GM19025 (cell line): ENCODE data around the gene PRKAG2.
"Not testable (repeated sequence)": the region's sequence is repeated elsewhere in the genome, so short reads cannot be mapped to it uniquely, and the experiment has no call there.

Experiments
- ATAC-seq: cut with Tn5 transposase; IDR thresholded peaks from one replicate; pipeline ENCODE4 v1.9.1; 2021; ENCODE audit warnings: mild to moderate bottlenecking, low read depth, moderate library complexity; ENCODE audit not compliant: unreplicated experiment

Gene PRKAG2

DNA sequence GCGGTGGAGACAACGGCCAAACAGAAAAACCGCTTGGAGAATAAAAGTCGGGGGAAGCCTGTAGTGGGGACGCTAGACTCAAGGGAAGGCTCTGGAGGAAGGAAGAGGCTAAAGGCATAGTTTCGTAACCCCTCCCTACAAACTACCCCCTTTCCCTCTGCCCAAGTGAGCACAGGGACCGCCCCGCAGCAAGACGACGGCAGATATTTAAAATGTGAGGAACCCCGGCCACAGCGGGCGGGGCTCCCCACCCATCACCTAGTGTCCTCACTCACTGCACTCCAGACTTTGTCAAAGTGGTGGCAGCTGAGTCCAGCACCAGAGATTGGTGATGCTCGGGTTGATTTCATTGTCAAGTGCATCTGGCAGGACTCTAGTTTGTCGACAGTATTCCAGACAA, 69.1 kb downstream of the PRKAG2 start:
- ATAC-seq, result no peak

DNA sequence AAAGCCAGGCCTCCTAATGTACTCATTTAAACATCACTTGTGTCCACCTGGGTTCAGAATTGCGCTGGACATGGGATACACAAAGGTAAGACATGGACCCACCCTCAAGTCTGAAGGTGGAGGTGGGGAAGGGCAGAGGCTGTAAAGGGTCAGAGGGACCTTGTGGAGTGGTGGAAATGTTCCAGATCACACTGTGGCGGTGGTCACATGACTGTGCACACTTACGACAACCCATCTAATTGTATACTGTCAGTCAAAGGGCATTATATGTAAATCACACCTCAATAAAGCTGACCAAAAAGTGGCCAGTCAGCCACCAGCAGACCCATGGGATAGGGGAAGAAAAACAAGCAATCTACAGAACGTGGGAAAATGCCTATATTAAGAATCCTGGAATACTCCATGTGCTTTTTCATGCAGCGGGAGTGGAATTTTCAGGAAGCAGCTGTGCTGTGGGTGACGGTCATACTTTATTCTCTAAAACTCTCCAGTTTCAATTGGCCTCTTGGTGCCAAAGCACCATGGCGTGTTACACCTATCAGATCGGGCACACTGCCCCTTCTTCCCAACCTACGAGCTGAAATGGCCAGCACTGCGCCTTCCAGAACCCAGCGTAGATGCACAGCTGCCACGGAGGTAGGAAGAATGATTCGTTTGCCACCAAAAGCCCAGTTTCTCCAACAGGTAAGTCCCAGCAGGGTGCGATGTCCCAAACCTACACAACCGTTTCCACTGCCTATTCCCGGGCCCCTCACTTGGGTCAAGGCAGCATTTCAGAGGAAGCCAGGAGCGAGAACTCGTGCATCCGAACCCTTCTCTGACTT, 69.8 kb downstream of the PRKAG2 start:
- no peak for ATAC-seq

DNA sequence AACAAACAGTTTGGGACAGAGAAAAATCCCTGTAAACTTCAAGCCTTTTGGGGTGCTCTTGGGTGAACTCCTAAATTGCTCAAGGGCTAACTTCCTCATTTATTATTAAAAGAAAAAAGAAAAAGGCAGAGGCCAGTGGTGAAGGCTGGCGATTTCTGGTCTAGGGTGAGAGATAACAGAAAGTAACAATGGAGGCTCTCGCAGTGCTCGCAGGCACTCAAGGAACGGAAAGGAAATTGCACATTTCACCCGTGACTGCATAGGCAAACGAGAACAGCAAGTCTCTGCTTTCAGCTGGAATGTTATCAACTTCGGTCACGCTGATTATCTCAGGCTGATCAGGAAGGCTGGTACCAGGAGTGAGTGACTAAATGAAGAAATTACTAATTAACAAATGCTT, 70.7 kb downstream of the PRKAG2 start:
- ATAC-seq, result no peak

DNA sequence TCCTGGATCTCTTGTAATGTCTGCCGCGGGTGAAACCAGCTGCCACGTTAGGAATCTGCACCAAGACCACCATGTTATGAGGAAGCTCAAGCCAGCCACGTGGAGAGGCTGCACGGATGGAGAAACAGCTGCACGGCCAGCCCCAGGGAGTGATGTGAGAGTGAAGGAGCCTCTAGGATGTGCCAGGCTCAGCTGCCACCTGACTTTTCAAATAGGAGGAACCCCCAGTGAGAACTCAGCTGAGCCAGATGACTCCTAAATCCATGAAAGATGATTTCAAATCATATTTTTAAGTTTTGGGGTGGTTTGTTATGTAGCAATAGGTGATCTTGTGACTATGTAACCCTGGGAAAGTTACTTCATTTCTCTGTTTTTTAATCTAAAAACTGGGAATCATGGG, 71.7 kb downstream of the PRKAG2 start:
- no peak for ATAC-seq

DNA sequence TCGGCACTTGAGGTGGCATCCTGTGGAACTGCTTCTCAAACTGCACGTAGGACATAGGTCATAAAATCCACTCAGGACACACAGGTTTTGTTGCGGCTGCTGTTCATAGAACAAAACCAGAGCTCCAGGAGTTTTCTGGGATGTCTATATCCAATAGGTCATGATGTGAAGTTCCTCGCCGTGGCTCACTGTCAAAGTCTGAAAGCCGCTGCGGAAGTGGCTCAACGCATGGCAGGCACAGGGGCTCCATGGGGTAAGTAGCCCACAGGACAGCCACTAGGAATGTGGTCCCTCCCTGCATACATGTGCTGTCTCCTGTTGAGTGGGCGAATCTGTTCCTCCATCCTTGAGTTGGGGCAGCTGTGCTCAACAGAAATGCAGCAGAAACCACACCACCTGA, 72.2 kb downstream of the PRKAG2 start:
- ATAC-seq, result no peak

DNA sequence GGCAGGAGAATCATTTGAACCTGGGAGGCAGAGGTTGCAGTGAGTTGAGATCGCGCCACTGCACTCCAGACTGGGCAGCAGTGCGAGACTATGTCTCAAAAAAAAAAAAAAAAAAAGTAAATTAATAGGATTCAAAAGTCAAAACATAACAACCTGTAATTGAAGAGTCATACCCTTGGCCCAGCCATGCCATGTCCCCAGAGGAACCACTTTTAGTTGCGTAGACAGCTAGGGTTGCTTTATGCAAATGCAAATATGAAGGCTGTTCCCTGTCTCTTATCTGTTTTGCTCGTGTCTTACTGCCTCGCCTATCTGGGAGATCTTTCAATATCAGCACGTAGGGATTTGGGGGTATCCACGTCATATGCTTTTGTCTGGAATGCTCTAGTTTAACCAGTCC, 73.1 kb downstream of the PRKAG2 start:
- no peak for ATAC-seq

DNA sequence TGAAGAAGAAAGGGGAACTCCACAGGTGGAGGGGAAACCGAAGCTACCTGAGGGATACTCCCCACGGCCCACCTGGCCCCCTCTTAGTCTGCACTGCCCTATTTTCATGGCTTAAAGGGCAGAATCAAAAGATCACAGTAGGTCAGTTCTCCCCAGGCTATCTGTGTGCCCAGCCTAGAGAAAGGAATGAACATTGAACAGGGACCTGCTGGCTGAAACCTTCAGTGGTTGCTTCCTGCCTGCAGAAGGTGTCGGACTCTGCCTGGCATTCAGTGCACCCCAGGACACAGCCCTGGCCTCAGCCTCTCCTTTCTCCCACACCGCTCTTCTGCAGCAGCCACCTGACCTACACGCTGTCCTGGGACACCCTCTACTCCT, 74.5 kb downstream of the PRKAG2 start:
- ATAC-seq, result no peak

DNA sequence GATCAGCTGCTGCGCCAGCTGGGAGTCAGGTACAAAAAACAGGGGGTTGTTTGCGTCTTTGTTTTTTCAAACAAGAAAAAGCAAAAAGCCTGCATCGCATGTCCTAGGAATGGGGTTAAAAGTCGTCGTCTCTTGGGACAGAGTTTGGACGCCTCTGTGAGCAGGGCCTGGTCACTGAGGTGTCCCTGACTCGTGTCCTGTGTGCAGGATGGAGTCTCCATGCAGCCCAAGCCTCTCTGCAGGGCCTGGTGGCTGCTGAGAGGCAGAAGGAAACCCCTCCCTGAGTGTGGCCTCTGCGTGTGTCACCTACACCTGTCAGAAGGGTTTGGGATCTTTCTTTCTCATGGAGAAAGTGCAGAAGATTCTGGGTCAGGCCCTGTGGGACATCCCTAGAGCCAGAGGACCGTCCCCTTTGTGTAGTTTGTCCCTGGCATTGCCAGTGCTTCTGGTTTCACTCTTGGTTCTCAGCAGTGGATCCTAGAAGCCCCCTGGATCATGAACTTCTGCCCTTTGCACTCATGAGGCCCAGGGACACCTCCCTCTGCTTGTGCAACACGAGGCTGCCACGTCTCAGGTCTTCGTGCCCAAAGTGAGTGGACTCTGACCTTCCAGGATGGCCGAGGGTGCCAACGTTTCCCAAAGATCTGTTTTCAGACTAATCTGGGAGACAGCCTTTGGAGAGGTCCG, 75.0 kb downstream of the PRKAG2 start:
- ATAC-seq, result no peak

DNA sequence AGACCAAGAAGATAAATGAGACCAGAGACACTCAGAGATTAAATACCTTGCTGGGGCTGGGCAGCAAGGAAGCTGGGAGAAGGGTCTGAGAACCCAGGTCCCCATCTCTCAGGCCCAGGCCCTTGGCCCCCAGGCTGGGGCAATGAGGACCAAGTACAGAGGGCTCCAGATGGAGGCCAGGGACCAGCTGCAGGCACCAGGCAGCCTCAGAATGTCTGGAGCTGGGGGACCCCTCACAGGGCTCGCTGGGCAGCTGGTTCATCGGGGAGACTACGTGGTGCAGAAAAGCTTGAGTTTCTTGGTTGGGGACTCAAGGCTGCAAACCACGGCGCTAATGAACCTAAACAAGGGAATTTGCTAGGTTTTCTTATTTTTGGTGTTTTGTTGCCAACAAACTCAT, 75.6 kb downstream of the PRKAG2 start:
- ATAC-seq, result no peak

DNA sequence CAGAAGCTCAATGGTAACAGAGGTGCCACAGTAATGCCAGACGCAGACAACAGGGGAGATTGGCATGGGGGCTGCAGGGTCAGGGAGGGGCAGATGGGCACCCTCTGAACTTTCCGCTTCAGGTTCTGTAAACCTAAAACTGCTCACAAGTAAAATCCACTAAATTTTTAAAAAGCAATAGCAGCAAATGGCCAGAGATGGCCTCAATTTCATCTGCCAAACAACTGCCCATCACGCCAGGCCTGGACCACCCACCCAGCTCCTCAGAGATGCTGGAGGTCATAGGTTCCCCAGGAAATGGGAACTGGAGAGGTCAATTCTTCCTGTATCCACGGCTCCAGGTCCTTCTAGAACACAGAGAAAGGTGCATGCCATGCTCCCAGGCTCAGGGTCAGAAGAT, 76.1 kb downstream of the PRKAG2 start:
- no peak for ATAC-seq

DNA sequence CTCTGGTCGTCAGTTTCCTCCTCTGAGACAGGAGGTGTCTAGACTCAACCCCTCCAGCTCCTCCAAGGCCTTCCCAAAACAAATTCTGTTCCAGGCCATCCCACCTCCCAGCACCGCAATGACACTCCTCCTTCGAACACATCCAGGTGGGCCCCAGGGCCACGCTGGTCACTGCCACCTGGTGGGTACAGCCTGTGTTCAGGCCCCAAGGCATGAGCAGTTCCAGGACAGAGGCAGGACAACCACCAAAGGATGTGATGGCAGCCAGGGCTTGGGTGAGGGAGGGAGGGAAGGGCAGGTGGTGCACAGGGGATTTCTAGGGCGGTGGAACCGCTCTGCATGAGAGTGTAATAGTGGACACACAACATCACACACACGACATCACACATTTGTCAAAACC, 76.5 kb downstream of the PRKAG2 start:
- no peak for ATAC-seq

DNA sequence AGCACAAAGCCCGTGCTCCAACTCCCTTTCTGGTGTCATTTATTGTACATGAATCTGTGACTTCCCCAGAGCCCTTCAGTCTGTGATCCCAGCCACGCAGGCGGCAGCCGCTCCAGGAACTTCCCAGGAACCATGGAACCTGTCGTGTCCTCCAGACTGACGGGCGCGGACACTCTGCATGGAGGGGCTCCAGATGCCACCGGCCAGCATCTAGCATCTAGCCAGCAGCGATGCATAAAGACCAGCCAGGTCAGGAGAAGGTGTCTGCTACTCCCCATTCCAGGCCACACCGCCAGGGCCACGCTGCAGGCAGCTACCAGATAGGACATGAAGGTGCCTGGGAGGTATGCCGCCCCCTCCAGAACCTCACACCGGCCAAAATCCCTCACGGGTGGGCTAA, 77.4 kb downstream of the PRKAG2 start:
- no peak for ATAC-seq

DNA sequence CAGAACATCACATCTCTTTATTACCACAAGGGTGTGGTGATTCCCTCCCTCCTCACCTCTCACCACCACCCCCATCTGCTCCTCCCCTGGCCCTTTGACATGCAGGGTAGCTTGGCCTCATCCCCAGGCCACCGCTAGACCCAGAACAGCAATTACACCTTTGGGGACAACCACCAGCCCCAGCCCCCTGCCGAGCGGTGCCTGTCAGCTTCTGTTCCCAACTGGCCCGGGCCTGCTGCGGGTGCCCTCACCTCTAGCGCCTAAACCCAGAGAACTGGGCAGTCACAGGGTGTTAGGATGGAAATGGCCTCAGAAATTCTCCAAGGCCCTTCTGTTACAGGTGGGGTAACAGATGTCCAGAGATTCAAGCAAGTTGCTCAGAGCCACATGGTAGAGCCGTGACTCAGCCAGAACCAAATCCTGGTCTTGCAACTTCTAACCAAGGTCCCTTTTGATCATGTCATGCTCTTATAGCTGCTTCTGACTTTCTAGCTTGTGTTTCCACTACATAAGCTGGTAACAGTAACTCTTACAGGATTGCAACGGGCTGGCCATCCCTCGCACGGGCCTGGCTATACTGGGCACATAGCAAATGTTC, 78.0 kb downstream of the PRKAG2 start:
- ATAC-seq, result no peak

DNA sequence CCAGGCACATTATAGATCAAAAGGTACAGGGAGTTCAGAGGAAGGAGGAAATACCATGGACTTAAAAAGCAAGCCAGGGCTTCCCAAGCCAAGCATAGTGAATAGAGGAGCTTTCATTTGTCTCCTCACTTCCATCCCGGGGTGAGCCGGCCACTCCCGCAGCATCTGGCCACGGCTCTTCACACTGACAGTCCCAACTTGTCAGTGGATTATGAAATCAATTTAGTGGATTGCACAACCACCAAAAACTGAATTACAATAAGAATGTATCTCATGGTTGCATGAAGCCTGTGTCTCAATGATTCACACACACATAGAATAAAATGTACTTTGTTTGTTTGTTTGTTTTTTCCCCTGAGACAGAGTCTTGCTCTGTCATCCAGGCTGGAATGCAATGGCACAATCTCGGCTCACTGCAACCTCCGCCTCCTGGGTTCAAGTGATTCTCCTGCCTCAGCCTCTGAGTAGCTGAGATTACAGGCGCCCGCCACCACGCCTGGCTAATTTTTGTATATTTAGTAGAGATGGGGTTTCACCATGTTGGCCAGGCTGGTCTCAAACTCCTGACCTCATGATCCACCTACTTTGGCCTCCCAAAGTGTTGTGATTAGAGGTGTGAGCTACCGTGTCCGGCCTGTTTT, 79.1 kb downstream of the PRKAG2 start:
- ATAC-seq, result not testable (repeated sequence)

DNA sequence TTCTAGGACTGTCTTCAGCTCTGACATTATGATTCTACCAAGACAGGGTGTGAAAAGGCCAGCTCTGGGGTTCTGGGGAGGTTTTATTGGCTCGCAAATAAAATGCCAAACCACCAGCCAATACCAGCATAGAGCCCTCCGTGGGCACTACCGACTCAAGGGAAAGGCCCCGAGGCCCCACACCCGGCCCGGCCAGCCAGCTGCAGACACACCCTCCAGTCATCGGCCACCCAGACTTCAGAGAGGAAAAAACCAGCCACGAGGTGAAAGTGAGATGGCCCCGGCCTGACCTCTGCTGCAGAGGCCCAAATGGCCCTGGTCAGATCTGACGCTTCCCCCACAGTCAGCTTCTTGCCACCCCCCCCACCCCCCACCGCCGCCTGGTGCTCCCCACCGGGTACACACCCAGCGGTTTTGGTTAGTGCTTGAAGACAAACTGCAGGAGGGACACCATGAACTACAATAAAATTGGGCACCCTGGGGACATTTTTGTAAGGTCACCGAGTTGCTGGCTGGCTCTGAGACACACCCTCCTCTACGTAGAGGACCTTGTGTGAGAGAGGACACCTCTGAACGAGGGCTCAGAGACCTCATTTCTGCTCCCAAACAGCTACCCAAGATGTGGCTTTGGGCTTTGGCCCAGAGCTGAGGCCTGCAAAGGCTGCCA, 79.9 kb downstream of the PRKAG2 start:
- ATAC-seq, result no peak

DNA sequence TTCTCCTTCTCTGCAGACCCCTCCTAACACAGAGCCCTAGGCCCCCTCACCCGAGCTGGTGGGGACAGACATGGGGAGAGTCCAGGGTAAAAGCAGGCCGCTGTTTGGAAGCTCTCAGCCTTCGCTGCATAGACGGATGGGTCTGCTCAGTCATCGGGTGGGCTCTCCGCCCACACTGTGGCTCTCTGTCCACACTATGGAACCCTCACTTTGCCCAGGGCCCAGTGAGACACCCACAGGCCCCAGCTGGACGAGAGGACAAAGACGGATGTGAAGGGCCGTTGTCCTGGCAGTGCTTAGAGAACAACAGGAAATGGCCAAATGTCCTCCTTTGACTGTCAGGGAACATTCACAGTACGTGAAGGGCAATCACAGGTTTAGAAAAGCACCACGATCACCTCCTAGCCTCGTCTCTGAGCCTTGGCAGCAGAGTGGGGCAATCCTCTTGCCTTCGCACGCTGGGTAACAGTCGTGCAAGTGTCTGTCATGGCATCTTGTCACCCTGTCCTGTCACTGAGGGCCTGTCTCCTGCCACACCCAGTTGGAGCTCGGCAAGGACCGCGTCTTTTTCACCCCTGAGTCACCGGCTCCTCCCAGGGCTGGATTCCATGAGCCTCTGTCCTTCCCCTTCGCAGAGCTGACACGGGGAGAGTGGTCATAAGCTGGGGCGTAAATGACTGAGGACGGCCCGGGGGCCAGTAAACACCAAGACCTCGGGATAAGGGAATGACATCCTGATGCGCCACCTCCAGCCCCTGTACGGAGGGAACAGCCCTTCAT, 80.6 kb downstream of the PRKAG2 start:
- no peak for ATAC-seq

DNA sequence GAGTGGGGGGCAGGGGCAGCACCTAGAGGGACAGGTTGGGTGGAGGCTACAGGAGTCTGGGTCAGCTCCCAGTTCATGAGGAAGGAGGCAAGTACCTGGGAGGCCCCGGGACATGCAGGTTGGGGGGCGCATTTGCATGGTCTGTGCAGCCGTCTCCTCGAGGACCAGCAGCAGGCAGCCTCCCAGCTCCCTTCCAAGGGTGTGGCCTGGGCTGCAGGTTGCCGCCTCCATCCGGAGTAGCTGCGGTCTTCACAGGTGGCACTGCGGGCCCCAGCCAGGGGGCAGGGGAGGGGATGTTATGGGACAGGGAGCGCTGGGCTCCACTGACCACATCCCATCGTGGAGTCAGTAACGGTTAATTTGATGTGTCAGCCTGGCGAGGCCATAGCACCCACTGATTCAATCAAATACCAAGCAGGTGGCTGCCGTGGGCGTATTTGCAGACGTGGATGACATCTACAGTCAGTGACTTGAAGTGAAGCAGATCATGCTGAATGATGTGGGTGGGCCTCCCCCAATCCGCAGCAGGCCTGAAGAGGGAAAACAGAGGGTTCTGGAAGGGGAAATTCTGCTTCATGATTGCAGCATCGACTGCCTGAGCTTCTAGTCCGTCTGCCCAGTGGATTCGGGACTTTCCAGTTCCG, 81.6 kb downstream of the PRKAG2 start:
- ATAC-seq, result peak; percentile 79

DNA sequence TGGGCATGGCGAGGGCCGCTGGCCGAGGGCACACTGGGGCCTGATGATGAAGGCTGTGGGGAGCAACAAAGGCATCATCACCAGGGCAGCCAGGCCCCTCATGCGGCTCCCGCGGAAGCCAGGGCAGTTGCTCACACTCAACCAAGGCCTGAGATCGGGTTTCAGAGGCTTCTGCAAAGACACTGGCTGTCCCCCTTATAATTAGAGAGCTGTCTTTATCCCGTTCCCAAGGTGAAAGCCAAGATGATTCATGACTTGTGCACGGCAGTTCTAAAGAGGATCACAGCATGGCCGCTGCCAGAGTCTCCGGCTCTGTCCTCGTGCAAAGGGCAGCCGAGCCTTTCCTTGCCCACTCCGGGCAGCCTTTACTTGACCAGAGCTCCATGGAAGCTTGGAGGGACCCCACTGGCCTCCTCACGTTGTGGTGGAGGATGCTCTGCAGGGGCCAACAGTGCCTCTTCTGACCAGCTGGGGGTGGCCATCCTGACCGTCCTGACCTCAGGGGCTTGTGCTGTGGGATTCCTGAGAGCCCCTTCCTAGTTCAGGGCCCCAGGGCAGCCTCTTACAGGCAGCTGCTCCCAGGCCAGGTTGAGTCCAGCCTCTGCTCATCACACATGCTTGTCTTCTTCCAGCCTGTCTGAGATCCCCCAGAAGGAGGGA, 82.3 kb downstream of the PRKAG2 start:
- ATAC-seq, result no peak

DNA sequence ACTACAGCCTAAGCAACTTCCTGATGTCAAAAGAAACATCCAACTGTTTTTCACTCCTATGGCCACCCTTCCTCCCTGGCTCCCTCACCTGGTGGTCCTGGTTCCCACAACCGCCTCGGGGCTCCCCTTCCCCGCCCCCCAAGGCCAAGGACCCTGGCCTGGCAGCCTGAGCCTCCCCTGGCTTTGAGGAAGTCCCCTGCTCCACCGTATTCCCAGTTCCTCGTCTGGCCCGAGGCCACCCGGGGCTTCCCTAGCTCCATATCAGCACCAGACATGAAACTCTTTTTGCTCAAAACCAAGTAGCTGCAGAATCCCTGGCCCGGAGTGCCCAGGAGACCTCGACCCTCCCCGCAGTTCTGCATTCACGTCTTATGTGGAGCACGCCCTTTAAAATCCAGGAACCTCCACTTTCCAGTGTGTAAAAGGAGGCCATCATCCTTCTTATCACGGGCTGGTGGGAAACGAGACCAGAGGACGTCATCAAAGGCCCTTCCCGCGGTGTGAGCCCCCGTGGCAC, 82.9 kb downstream of the PRKAG2 start:
- ATAC-seq, result no peak
